Measurements from ENCODE around the gene GNGT1. TPM values are rescaled to one million over a fixed set of nuclear protein-coding genes. Genes with fewer than 3 reads are reported as not detected.
A peak's percentile ranks its signal among the peaks of the same experiment; 100 is the strongest.

GNGT1 gene
- total RNA-seq, 1 experiment from 2014 or later: not detected

- Histone ChIP-seq H3K36me3 (ENCODE audit: insufficient read depth, low read length, poor library complexity, severe bottlenecking) (no peaks in the 10 kb centered on the region), H3K4me3 (ENCODE audit: low read depth, low read length, poor library complexity, severe bottlenecking) (peak within 1 kb of the TSS; percentile 58), H3K27me3 (replicated peaks; ENCODE audit: insufficient read depth, low read depth, low read length, poor library complexity) (no peaks in the 10 kb centered on the region), H3K9me3 (ENCODE audit: low read depth, low read length, poor library complexity, severe bottlenecking) (no peaks in the 10 kb centered on the region), H3K4me1 (ENCODE audit: insufficient read depth, low read length, poor library complexity, severe bottlenecking) (peaks cover 10% of the 10 kb centered on the region), H3K27ac (ENCODE audit: low read depth, low read length, poor library complexity, severe bottlenecking) (no peak within 1 kb of the TSS)
- intact Hi-C loops (cut with micrococcal nuclease; ENCODE audit: unreplicated experiment): loop anchor here (1.0 to 5.0 kb wide), 2 partner anchors 34 to 377 kb away; no protein-coding TSS in a partner anchor
- TF ChIP-seq EZH2 (IDR thresholded peaks at IDR 0.05; ENCODE audit: borderline replicate concordance, low read depth, low read length, poor library complexity, severe bottlenecking) (no peak), CTCF (conservative IDR thresholded peaks at IDR 0.05; ENCODE audit: low read depth, low read length) (no peak)
- no TSS peak for BruUV-seq (replicated peaks)
- DNase-seq (ENCODE audit: low spot score): peak; percentile 52
- ChIA-PET POLR2A (ENCODE audit: low non-redundant PET) (no interaction called here), CTCF (interaction anchor here (0.7 kb wide), 1 partner anchor 1247 kb away, joined by 3 read pairs; no protein-coding TSS in a partner anchor)
These were observed 15.8 kb upstream of the GNGT1 start, which contains the start of gene TFPI2 for GRCh38 chr7:93890464-93891068. Gene TFPI2, minus strand, starts transcription at chr7:93890753. Its CDS starts 75 bp downstream, at chr7:93890678.

GRCh38 chr7:93894426-93894825 lies 11.9 kb upstream of the GNGT1 start:
- no peaks in the 10 kb centered on the region for H3K9me3 ChIP-seq (ENCODE audit: low read depth, low read length, poor library complexity, severe bottlenecking)
- H3K4me3 ChIP-seq (ENCODE audit: low read depth, low read length, poor library complexity, severe bottlenecking): no peak overlapping the region
- H3K27ac ChIP-seq (ENCODE audit: low read depth, low read length, poor library complexity, severe bottlenecking): no peak overlapping the region
- no peak for DNase-seq (ENCODE audit: low spot score)
- peaks cover 35% of the 10 kb centered on the region for H3K4me1 ChIP-seq (ENCODE audit: insufficient read depth, low read length, poor library complexity, severe bottlenecking)
- TF ChIP-seq EZH2 (IDR thresholded peaks at IDR 0.05; ENCODE audit: borderline replicate concordance, low read depth, low read length, poor library complexity, severe bottlenecking) (no peak), CTCF (conservative IDR thresholded peaks at IDR 0.05; ENCODE audit: low read depth, low read length) (no peak)
- no TSS peak for BruUV-seq (replicated peaks)
- no peaks in the 10 kb centered on the region for H3K36me3 ChIP-seq (ENCODE audit: insufficient read depth, low read length, poor library complexity, severe bottlenecking)
- ChIA-PET POLR2A (ENCODE audit: low non-redundant PET) (no interaction called here), CTCF (no interaction called here)
- intact Hi-C loops (cut with micrococcal nuclease; ENCODE audit: unreplicated experiment): loop anchor here (5.0 kb wide), 1 partner anchor 373 kb away; no protein-coding TSS in a partner anchor
- no peaks in the 10 kb centered on the region for H3K27me3 ChIP-seq (replicated peaks; ENCODE audit: insufficient read depth, low read depth, low read length, poor library complexity)

- ChIA-PET CTCF (no interaction called here), POLR2A (ENCODE audit: low non-redundant PET) (no interaction called here)
- no peak for DNase-seq (ENCODE audit: low spot score)
- intact Hi-C loops (cut with micrococcal nuclease; ENCODE audit: unreplicated experiment): loop anchor here (5.0 kb wide), 1 partner anchor 372 kb away; no protein-coding TSS in a partner anchor
- Histone ChIP-seq H3K36me3 (ENCODE audit: insufficient read depth, low read length, poor library complexity, severe bottlenecking) (no peaks in the 10 kb centered on the region), H3K4me3 (ENCODE audit: low read depth, low read length, poor library complexity, severe bottlenecking) (no peak overlapping the region), H3K4me1 (ENCODE audit: insufficient read depth, low read length, poor library complexity, severe bottlenecking) (peaks cover 35% of the 10 kb centered on the region), H3K27ac (ENCODE audit: low read depth, low read length, poor library complexity, severe bottlenecking) (no peak overlapping the region), H3K9me3 (ENCODE audit: low read depth, low read length, poor library complexity, severe bottlenecking) (no peaks in the 10 kb centered on the region), H3K27me3 (replicated peaks; ENCODE audit: insufficient read depth, low read depth, low read length, poor library complexity) (no peaks in the 10 kb centered on the region)
- TF ChIP-seq EZH2 (IDR thresholded peaks at IDR 0.05; ENCODE audit: borderline replicate concordance, low read depth, low read length, poor library complexity, severe bottlenecking): no peak
- no peak for TF ChIP-seq CTCF (conservative IDR thresholded peaks at IDR 0.05; ENCODE audit: low read depth, low read length)
- no TSS peak for BruUV-seq (replicated peaks)
These were observed 11.3 kb upstream of the GNGT1 start for GRCh38 chr7:93894966-93895640.

Data from A673 (cell line).